OCI-M2 (cell line): ENCODE results near the gene ZNF75A.

Experiments
- DNase-seq: peaks from one replicate; lab custom pipeline; 2025; ENCODE audit not compliant: unreplicated experiment; lab: John Stamatoyannopoulos, UW

The ZNF75A gene

DNA sequence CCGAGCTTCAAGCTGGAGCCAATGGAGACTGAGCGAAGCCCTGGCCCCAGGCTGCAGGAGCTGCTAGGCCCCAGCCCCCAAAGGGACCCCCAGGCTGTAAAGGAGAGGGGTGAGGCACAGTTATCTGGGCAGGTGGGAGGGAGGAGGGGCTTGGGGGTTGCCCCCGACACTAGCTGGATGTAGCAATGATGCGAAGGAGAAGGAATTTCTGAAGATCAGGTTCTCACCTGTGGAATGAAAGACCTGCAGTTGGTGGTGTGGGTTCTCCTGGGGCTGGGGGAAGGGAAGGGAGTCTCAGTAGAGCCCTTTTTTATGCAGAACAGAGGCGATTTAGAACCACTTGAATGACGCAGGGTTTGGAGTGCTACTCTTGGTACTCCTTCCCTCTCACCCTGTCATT is 20.2 kb upstream of the ZNF75A start:
- DNase-seq: no peak

DNA sequence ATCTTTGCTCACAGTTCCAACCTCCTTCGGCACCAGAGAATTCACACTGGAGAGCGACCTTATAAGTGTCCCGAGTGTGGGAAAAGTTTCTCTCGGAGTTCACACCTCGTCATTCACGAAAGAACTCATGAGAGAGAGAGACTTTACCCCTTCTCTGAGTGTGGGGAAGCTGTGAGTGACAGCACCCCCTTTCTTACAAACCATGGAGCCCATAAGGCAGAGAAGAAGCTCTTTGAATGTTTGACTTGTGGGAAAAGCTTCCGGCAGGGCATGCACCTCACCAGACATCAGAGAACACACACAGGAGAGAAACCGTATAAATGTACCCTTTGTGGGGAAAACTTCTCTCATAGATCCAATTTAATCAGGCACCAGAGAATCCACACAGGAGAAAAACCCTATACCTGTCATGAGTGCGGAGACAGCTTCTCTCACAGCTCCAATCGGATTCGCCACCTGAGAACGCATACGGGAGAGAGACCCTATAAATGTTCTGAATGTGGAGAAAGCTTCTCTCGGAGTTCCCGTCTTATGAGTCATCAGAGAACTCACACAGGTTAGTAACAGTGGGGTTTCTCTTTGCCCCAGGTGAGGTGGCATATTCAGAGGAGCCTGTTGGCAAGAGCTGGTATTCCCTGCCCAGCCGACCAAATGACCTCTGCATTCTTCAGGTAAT is 15.2 kb upstream of the ZNF75A start:
- no peak for DNase-seq

DNA sequence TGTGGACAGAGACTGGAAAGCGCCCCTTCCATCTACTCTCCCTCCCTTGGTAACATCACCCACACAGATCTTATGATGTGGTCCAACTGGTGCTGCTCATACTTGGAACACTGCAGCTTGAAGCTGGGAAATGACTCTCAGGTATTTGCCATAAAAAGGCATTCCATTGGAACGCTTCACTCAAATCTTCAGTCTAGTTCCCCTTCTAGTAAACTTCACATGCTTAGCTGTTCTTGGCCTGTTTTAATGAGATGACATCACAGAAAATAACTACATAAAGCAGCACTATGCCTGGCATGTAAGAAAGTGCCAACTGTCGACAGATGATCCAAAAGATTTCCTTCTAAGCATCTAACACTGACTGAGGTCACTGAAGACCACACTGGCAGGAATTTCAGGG is 12.7 kb upstream of the ZNF75A start:
- DNase-seq: no peak

DNA sequence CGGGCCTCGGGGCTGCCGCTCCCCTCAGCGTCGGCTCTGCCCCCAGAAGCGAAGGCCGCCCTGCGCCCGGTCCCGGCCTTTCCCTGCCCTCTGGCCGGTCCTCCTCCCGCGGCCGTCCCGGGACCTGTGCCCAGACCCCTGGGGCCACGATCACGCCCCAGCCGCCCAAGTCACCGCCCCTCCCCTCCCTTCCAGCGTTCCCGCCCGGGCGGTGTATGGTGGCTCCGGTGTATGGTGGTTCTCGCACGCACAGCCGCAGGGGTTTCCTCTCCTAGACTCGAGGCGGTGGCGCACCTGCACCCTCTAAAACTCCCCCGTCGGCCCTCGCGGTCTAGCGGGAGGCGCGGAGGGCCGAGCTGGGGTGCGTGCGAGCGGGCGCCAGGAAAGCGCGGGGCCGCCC is 10.1 kb upstream of the ZNF75A start:
- DNase-seq: no peak

DNA sequence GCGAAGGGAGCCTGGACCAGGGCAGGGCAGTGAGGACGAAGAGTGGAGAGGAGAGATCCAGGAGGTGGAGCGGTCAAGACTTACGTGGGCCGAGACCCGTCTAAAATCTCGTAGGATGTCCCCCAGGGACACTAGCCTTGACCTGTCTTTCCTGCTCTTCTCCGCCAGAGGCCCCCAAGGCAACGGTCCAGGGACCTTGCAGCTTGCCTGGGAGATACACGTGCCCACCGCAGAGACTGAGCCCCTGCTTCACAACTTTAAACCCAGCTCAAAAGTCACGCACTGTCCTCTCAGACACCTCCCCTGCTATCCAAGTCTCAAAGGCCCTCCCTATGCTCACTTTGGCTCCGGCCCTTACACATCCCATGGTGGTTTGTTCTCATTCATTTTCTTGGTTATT is 9.5 kb upstream of the ZNF75A start:
- no peak for DNase-seq

DNA sequence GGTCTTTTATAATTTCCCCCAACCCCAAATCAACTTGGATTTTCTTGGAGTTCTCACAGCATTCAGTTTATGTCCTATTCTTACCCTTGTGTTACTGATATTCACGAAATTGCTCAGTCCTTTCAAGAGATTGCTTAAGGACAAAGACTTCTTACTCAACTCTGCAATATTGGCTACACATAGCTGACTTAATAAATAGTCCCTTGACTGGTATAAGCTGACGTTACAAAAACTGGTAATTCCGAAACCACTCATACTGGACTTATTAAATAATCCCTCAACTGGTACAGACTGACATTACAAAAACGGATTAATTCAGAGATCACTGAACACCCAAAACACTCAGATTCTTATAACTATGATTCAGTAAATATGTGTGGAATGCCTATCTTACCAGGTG is 927 bp upstream of the ZNF75A start:
- DNase-seq: no peak

DNA sequence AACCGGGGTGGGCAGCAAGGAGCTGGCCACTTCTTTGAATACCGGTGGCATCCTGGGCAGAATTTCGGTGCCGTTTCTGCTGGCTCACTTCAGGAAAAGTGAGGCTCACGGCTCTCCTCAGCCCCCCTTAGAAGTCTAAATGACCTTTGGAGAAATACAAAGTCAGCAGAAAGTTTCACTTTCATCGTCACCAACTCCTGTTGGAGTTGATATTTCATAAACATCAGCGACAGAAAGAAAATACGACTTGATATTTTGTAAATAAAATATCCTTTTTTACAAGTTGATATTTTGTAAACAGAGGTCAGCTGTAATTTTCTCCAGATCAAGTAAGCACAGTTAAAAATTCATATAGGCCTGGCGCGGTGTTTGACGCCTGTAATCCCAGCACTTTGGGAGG is 781 bp downstream of the ZNF75A start:
- DNase-seq: no peak

DNA sequence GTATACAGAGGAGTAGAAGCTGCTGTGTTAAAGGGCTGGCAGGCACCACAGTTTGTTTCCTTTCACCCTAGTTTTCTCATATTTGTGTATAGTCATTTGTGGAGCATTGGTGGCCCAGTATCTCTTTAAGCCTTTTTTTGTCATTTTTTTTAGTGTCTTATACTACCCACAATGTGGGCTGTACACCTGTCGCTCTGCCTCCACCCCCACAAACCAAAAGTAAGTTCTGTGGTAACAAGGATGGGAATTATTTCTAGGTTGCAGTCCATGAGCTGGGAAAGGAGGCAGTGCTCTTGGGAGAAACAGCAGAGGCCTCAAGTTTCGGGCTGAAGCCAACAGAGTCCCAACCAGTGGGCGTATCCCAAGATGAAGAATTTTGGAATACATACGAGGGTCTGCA is 6.2 kb downstream of the ZNF75A start:
- DNase-seq: no peak

DNA sequence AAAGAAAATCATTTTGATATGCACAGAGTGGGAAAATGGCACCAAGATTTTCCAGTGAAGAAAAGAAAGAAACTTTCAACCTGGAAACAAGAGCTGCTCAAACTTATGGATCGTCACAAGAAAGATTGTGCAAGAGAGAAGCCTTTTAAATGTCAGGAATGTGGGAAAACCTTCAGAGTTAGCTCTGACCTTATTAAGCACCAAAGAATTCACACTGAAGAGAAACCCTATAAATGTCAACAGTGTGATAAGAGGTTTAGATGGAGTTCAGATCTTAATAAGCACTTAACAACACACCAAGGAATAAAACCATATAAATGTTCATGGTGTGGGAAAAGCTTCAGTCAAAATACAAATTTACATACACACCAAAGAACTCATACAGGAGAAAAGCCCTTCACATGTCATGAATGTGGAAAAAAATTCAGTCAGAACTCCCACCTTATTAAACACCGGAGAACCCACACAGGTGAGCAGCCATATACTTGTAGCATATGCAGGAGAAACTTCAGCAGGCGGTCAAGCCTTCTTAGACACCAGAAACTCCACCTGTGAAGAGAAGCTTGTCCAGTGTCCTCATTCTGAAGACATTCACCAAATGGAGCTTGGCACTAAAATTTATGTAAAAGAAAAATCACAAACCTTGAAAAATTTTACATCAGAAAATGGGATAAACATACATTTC is 12.2 kb downstream of the ZNF75A start:
- no peak for DNase-seq

DNA sequence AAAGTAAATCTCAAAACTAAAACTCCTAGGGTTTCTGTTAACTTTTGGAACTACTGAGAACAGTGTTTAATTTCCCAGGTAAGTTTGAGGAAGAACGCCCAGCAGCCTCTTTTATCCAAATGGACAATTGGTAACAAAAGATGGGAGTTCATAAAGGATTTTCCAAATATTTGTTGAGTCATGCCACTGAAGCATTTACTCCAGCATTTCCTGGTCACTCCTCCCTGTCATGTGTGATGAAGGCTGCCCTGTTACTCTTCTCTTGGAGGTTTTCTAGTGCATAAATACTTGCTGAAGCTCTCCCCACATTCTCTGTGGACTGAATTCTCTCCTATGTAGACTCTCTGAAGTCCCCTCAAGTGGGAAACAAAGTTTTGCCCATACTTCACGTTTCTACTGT is 16.5 kb downstream of the ZNF75A start:
- no peak for DNase-seq

DNA sequence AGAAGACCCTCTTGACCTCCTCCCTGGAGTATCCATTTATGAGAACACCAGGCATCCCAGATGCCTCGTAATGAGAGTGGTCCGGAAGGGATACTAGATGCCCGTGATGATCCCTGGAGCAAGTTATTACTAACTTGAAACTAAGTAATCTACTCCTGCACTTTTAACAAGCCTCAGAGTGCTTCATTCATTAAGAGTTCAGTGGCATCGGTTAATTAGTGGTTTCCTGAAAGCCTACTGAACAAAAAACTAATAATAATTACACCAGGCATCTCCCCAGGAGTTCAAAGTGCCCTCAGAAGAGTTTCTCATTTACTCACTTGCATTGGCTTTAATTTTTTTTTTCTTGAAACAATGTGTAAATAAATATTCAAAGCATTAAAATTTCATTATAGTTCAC is 22.2 kb downstream of the ZNF75A start:
- DNase-seq: no peak

DNA sequence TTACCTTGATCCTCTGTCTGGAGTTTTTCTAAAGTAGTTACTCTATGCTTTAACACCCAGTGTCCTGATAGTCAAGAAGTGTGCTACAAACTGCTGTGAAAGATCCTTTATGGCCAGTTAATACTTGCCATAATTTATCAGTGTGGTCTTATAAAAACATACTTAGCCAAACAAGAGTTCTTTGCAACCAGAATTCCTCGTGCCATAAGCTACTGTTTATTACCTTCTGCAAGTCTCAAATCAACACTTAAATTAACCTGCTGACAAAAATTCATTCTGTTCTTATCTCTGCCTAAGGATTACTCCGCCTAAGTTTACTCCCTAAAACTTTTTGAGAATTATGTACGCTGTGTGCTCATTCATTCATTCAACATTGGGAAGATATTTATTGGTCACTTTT is 22.8 kb downstream of the ZNF75A start:
- DNase-seq: no peak

DNA sequence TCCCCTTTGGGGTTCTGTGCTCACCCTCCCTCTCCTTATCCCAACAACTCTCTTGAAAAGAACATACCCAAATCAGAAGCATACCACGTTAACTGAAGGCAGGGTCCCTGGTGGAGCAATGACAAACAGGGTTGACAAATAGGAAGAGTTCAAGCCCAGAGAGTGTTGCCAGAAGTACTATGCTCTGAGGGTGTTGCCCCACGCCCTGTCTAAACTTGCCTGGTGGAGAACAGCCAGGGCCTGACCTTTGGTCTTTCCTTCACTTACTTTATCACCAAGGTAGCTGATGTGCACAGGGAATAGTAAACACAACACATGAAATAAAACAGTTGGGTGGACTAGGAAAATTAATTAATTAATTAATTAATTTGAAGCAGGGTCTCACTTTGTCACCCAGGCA is 23.3 kb downstream of the ZNF75A start:
- DNase-seq: no peak

DNA sequence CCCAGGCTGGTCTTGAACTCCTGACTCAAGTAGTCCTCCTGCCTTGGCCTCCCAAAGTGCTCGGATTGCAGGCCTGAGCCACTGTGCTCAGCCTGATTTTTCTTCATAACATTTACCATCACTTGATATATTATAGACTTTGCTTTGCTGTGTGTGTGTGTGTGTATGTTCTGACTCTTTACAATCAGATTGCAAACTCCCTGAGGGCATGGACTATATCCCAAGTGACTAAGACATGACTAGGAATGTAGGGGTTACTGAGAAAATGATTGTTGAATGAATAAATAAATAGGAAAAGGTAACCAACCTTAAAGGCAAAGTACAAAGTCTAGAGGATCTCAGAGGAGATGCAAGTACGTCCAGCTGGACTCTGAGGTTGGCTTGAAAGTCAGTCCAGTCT is 40.7 kb downstream of the ZNF75A start:
- DNase-seq: no peak

DNA sequence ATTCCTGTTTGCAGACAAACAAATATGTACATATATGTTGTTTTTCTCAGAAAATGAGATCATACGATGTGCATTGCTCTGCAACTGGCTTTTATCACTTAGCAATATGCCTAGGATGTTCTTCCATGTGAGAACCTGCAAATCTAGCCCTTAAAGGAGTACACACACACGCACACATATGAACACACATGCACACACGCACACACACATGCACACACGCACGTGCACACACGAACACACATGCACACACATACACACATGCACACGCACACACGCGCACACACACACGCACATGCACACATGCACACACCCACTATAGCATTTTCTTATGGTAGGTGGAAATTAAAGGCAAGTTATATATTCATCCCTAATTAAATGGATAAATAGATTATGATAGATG is 42.3 kb downstream of the ZNF75A start:
- no peak for DNase-seq

DNA sequence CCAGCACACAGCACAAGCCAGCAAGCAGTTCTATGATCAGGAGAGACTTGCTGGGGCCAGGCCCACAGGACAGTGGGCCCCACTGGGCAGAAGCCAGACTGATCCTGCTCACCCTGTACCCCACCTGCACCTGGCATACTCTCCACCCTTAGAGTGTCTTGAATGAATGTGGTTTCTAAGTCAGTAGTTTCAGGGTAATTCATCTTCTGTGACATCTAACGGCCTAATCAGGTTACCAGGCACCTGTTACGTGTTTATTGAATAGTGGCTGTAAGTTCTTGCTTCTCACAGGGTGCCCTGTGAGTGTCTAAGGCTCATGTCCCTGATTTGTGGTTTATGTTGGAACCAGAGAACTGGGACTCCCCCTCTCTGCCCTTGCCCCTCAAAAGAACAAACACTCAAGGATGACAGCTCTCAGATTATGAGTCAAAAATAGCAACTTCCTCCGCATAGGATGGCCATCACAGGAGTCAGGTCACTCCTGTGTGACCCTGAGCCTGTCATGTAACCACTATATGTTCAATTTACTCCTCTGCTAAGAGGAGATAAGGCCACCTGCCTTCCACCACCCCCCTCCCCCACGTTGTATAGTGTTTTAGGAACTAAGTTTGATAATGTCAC is 43.4 kb downstream of the ZNF75A start:
- DNase-seq: no peak

DNA sequence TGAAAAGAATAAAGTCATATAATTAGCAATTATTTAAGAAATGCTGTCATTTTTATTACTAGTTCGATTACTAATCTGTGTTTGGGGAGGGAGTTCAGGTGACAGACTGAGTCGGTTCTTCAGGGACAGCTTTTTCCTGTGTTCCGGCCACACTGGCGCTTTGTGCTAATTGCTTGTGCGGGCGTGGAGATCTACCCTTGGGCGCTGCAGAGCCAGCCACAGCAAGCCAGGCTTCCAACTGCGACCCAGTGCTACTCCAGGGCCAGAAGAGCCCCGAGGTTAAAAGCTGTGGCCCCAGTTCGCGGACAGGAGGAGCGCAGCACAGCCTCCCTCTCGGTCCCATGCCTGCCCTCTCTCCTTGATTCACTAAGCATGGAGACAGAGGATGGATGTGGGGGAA is 43.9 kb downstream of the ZNF75A start:
- no peak for DNase-seq

DNA sequence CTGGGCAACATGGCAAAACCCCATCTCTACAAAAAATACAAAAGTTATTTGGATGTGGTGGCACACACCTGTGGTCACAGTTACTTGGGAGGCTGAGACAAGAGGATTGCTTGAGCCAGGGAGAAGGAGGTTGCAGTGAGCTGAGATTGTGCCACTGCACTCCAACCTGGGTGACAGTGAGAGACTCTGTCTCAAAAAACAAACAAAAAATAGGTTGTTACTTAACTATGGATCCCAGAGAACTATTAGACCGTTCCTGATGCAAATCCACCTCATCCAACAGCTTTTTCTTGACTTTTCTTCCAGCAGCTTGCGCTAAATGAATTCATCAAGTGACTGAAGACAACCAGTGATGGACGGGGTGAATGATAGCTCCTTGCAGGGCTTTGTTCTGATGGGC is 50.3 kb downstream of the ZNF75A start, which contains the start of gene OR2C1:
TSS of gene OR2C1 (plus strand) at position 301 of the 400 bp plus-strand sequence. CDS start at position 353, 52 bp downstream.
- DNase-seq: no peak

DNA sequence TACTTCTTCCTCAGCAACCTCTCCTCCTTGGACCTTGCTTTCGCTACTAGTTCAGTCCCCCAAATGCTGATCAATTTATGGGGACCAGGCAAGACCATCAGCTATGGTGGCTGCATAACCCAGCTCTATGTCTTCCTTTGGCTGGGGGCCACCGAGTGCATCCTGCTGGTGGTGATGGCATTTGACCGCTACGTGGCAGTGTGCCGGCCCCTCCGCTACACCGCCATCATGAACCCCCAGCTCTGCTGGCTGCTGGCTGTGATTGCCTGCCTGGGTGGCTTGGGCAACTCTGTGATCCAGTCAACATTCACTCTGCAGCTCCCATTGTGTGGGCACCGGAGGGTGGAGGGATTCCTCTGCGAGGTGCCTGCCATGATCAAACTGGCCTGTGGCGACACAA is 50.8 kb downstream of the ZNF75A start:
- DNase-seq: no peak

DNA sequence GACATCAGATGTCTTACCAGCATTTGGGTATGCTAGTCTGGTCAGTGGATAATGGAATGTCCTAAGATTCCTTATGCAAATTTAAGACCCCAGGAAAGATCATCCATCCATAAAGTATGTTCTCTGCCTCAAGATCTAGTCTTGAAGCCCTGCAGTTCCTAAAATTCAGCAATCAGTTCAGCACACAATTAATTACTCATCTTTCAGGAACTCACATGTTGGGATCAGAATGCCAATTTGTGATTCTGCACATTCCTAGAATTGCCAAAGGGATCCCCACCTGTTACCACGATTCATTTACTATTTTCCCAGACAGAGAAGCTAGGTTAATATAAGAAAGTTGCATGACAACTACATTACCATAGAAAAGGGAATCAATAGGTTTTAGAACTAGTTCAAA is 53.6 kb downstream of the ZNF75A start:
- DNase-seq: no peak

DNA sequence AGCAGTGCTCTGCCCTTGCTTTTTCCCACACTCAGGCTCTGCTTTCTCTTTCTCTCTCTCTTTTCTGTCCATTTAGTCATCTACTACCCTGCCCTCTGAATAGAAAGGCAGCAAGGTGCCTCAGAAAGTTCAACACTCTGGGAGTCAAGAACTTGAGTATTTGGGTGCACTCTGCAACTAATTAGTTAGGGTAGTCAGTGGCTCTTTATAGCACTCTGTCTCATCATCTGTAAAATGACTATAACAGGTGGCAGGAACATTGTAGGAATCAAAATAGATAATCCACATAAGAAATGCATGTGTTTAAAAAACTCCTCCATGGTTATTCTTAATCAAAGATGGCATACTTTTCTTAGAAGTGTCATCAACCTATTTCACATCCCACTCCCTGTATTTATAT is 57.6 kb downstream of the ZNF75A start:
- DNase-seq: no peak

DNA sequence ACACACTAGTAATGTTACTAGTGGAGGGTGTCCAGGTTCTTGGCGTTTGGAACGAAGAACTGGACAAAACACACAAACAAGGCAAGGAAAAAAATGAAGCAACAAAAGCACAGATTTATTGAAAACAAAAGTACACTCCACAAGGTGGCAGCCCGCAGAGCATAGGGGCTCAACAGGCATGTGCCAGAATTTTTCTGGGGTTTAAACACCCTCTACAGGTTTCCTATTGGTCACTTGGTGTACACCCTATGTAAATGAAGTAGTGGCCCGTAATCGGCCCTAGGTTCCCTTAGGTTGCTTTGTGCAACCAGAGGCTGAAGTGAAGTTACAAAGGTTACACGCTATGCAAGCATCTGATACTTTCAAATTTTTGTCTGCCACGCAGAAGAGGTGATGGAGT is 58.5 kb downstream of the ZNF75A start:
- no peak for DNase-seq
